DOHH2 (cell line): ENCODE data around the gene DEFB123.

Source experiments
- EZH2phosphoT487 ChIP-seq: fragments of 200-600 bp; sonication (generic); IDR thresholded peaks from 2 replicates; pipeline ENCODE4 v1.6.1; 2017; ENCODE audit warnings: borderline replicate concordance, mild to moderate bottlenecking, antibody characterized with exemption, low read length, moderate library complexity, mixed read lengths
- TF ChIP-seq, protein P1 (sequence below): fragments of 200-600 bp; sonication (generic); IDR thresholded peaks from one replicate; pipeline ENCODE4 v1.5.1; 2014; ENCODE audit warnings: antibody characterized with exemption, mild to moderate bottlenecking, low read depth, low read length; ENCODE audit not compliant: poor library complexity, severe bottlenecking

DNA sequence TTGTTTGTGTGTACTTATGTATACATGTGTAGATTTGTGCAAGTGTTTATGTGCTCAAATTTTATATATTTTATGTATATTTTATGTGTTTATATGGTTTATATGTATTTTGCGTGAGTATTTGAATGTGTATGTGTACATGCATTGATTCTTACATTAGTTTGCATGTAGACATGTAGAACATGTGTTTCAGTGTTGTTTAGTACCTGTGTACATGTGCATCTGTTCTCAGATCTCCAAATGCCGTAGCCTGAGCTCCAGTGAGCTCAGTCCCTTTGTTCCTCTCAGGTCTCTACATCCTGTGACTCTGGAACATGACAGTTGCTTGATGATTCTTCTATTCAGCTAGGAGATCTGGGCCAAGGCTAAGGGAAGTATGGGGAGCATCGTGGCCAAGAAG, 45.5 kb upstream of the DEFB123 start:
- TF ChIP-seq, protein P1, sequence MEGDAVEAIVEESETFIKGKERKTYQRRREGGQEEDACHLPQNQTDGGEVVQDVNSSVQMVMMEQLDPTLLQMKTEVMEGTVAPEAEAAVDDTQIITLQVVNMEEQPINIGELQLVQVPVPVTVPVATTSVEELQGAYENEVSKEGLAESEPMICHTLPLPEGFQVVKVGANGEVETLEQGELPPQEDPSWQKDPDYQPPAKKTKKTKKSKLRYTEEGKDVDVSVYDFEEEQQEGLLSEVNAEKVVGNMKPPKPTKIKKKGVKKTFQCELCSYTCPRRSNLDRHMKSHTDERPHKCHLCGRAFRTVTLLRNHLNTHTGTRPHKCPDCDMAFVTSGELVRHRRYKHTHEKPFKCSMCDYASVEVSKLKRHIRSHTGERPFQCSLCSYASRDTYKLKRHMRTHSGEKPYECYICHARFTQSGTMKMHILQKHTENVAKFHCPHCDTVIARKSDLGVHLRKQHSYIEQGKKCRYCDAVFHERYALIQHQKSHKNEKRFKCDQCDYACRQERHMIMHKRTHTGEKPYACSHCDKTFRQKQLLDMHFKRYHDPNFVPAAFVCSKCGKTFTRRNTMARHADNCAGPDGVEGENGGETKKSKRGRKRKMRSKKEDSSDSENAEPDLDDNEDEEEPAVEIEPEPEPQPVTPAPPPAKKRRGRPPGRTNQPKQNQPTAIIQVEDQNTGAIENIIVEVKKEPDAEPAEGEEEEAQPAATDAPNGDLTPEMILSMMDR = no peak
- no peak for TF ChIP-seq EZH2phosphoT487
